Measurements from ENCODE around the gene ARFGAP1. TPM values are rescaled to one million over a fixed set of nuclear protein-coding genes. Genes with fewer than 3 reads are reported as not detected.
A peak's percentile ranks its signal among the peaks of the same experiment; 100 is the strongest.

Gene ARFGAP1
- total and polyA plus RNA-seq, 2 donors = 53.1 to 56.3 TPM

GRCh38 chr20:63337786-63338420, 65.3 kb downstream of the ARFGAP1 start:
- Histone ChIP-seq H3K36me3 (ENCODE audit: insufficient read depth) (no peaks in the 10 kb centered on the region), H3K27ac (ENCODE audit: low read depth) (no peak overlapping the region), H3K4me1 (ENCODE audit: insufficient read depth) (no peaks in the 10 kb centered on the region), H3K4me3 (ENCODE audit: low read depth, low read length) (no peak overlapping the region)
- no peak for DNase-seq (ENCODE audit: extremely low spot score)
- WGBS = 65% methylated on average over 12 of the region's 12 CpGs

Small RNA genes lying within 50 kb of the gene (small RNA-seq; reads per million reads assigned to genes)
- gene MIR3196 (not detected), gene MIR4326 (4.4 reads per million, percentile 91 among the genes with 10 or more reads in this experiment), gene RNU6-994P (not detected)

Other genes starting within 250 kb of the ARFGAP1 start
- 16.7 TPM for gene YTHDF1, start 56.7 kb upstream of the ARFGAP1 start, total RNA-seq
- 24.0 TPM for gene YTHDF1, start 56.7 kb upstream of the ARFGAP1 start, polyA plus RNA-seq
- gene BIRC7, start 36.9 kb upstream of the ARFGAP1 start, total RNA-seq = not detected
- gene BIRC7, start 36.9 kb upstream of the ARFGAP1 start, polyA plus RNA-seq = 0.18 TPM
- gene NKAIN4, start 18.4 kb upstream of the ARFGAP1 start, total RNA-seq = 4.0 TPM
- gene NKAIN4, start 18.4 kb upstream of the ARFGAP1 start, polyA plus RNA-seq = 0.23 TPM
- 1.2 TPM for gene COL20A1, start 20.4 kb downstream of the ARFGAP1 start, total RNA-seq
- gene COL20A1, start 20.4 kb downstream of the ARFGAP1 start, polyA plus RNA-seq = not detected
- gene CHRNA4, start 88.5 kb downstream of the ARFGAP1 start, total RNA-seq = 0.79 TPM
- not detected for gene CHRNA4, start 88.5 kb downstream of the ARFGAP1 start, polyA plus RNA-seq
- 2.1 TPM for gene KCNQ2, start 199.8 kb downstream of the ARFGAP1 start, total RNA-seq
- 0.14 TPM for gene KCNQ2, start 199.8 kb downstream of the ARFGAP1 start, polyA plus RNA-seq
- 11.2 TPM for gene EEF1A2, start 226.3 kb downstream of the ARFGAP1 start, total RNA-seq
- gene EEF1A2, start 226.3 kb downstream of the ARFGAP1 start, polyA plus RNA-seq = 5.1 TPM
- gene PPDPF, start 248.0 kb downstream of the ARFGAP1 start, total RNA-seq = 44.7 TPM
- gene PPDPF, start 248.0 kb downstream of the ARFGAP1 start, polyA plus RNA-seq = 545 TPM